DND-41 (cell line): ENCODE measurements around the gene CEP57L1.
"Not testable (repeated sequence)": the region's sequence is repeated elsewhere in the genome, so short reads cannot be mapped to it uniquely, and the experiment has no call there.

Experiments
- ATAC-seq: fragments of 200-7000 bp; cut with Tn5 transposase; 3 replicates; pipeline ENCODE4 v1.9.1; 2021; ENCODE audit warnings: low read depth; ENCODE audit not compliant: insufficient read depth
- DNase-seq: peaks from one replicate; pipeline ENCODE4 v3.0.0-alpha.2; 2020
- H2AFZ ChIP-seq: 2 replicates; pipeline ENCODE4 v1.6.0; 2012; ENCODE audit warnings: low read depth, low read length
- H3K27ac ChIP-seq: 2 replicates; pipeline ENCODE4 v1.5.1; 2012; ENCODE audit warnings: low read length, inconsistent platforms
- H3K27me3 ChIP-seq: fragments of 200-600 bp; sonication (generic); 2 replicates; pipeline ENCODE4 v1.6.0; 2012; ENCODE audit warnings: low read length, mild to moderate bottlenecking, inconsistent platforms; ENCODE audit not compliant: insufficient read depth, poor library complexity
- H3K36me3 ChIP-seq: 2 replicates; pipeline ENCODE4 v1.5.1; 2012; ENCODE audit warnings: low read length, inconsistent platforms; ENCODE audit not compliant: insufficient read depth
- H3K4me1 ChIP-seq: 2 replicates; pipeline ENCODE4 v1.5.1; 2012; ENCODE audit warnings: mild to moderate bottlenecking, low read length; ENCODE audit not compliant: insufficient read depth
- H3K4me2 ChIP-seq: 2 replicates; pipeline ENCODE4 v1.6.0; 2012; ENCODE audit warnings: mild to moderate bottlenecking, moderate library complexity, low read length, inconsistent platforms; ENCODE audit not compliant: insufficient read depth
- H3K4me3 ChIP-seq, 2 experiments: fragments of 200-600 bp in 1 of 2; shearing (Covaris generic) in 1 of 2; 2 replicates each; pipeline ENCODE4 v1.5.1; 2012 to 2016; ENCODE audit warnings: inconsistent platforms in 2 of 2, low read length in 2 of 2, mild to moderate bottlenecking in 2 of 2, low read depth in 1 of 2, moderate library complexity in 1 of 2
- H3K79me2 ChIP-seq: 2 replicates; pipeline ENCODE4 v1.6.0; 2012; ENCODE audit warnings: low read length, inconsistent platforms; ENCODE audit not compliant: insufficient read depth
- H3K9ac ChIP-seq: 2 replicates; pipeline ENCODE4 v1.6.0; 2012; ENCODE audit warnings: low read depth, mild to moderate bottlenecking, inconsistent platforms, low read length, moderate library complexity
- H3K9me3 ChIP-seq: 2 replicates; pipeline ENCODE4 v1.5.1; 2012; ENCODE audit warnings: low read length, moderate library complexity, mild to moderate bottlenecking, inconsistent platforms; ENCODE audit not compliant: insufficient read depth, severe bottlenecking
- H4K20me1 ChIP-seq: 2 replicates; pipeline ENCODE4 v1.6.0; 2012; ENCODE audit warnings: low read length; ENCODE audit not compliant: insufficient read depth
- CTCF ChIP-seq: IDR thresholded peaks from 2 replicates; pipeline ENCODE4 v1.5.1; 2012; ENCODE audit warnings: borderline replicate concordance, low read length, moderate library complexity, mild to moderate bottlenecking; ENCODE audit not compliant: poor library complexity, severe bottlenecking; ENCODE audit errors: extremely low read depth
- EZH2 ChIP-seq: IDR thresholded peaks from 3 replicates; pipeline ENCODE4 v1.6.1; 2012; ENCODE audit warnings: borderline replicate concordance, low read depth, mild to moderate bottlenecking, moderate library complexity, low read length, inconsistent platforms; ENCODE audit not compliant: severe bottlenecking

Gene CEP57L1

GRCh38 chr6:109081026-109081425 lies 14.3 kb upstream of the CEP57L1 start:
- H3K36me3 ChIP-seq: no peaks in the 10 kb centered on the region
- no peak overlapping the region for H3K4me2 ChIP-seq
- DNase-seq (no peak), ATAC-seq (no peak)
- no peak overlapping the region for H3K27ac ChIP-seq
- H2AFZ ChIP-seq: no peak overlapping the region
- no peaks in the 10 kb centered on the region for H3K79me2 ChIP-seq
- no peaks in the 10 kb centered on the region for H4K20me1 ChIP-seq
- no peaks in the 10 kb centered on the region; the same call in 1 of the 2 replicates for H3K4me1 ChIP-seq
- H3K9ac ChIP-seq: no peak overlapping the region
- no peaks in the 10 kb centered on the region for H3K9me3 ChIP-seq
- no peaks in the 10 kb centered on the region for H3K27me3 ChIP-seq
- no peak overlapping the region for H3K4me3 ChIP-seq
- no peak for TF ChIP-seq EZH2
- no peak for TF ChIP-seq CTCF

GRCh38 chr6:109081516-109082187 lies 13.7 kb upstream of the CEP57L1 start:
- no peaks in the 10 kb centered on the region for H4K20me1 ChIP-seq
- no peaks in the 10 kb centered on the region; the same call in 1 of the 2 replicates for H3K4me1 ChIP-seq
- no peaks in the 10 kb centered on the region for H3K79me2 ChIP-seq
- no peak overlapping the region for H3K9ac ChIP-seq
- H3K4me2 ChIP-seq: no peak overlapping the region
- no peaks in the 10 kb centered on the region for H3K9me3 ChIP-seq
- H3K36me3 ChIP-seq: no peaks in the 10 kb centered on the region
- DNase-seq (no peak), ATAC-seq (no peak)
- H3K27me3 ChIP-seq: no peaks in the 10 kb centered on the region
- no peak overlapping the region for H2AFZ ChIP-seq
- no peak overlapping the region for H3K4me3 ChIP-seq
- H3K27ac ChIP-seq: no peak overlapping the region
- TF ChIP-seq CTCF (no peak), EZH2 (no peak)

- H4K20me1 ChIP-seq: no peaks in the 10 kb centered on the region
- H3K4me3 ChIP-seq: no peak overlapping the region
- DNase-seq: no peak
- no peak overlapping the region for H3K9ac ChIP-seq
- no peak overlapping the region for H3K4me2 ChIP-seq
- H2AFZ ChIP-seq: no peak overlapping the region
- no peaks in the 10 kb centered on the region for H3K9me3 ChIP-seq
- no peaks in the 10 kb centered on the region for H3K27me3 ChIP-seq
- peak; percentile 35; the same call in 1 of the 3 replicates for ATAC-seq
- H3K27ac ChIP-seq: no peak overlapping the region
- H3K36me3 ChIP-seq: no peaks in the 10 kb centered on the region
- TF ChIP-seq CTCF (no peak), EZH2 (no peak)
- no peaks in the 10 kb centered on the region for H3K4me1 ChIP-seq
- H3K79me2 ChIP-seq: no peaks in the 10 kb centered on the region
Measured at GRCh38 chr6:109082188-109082577, 13.1 kb upstream of the CEP57L1 start.

- no peak overlapping the region for H3K9ac ChIP-seq
- TF ChIP-seq EZH2 (no peak), CTCF (no peak)
- H4K20me1 ChIP-seq: no peaks in the 10 kb centered on the region
- DNase-seq (no peak), ATAC-seq (no peak)
- H3K4me2 ChIP-seq: no peak overlapping the region
- H3K27me3 ChIP-seq: no peaks in the 10 kb centered on the region
- H3K36me3 ChIP-seq: no peaks in the 10 kb centered on the region
- no peak overlapping the region for H3K27ac ChIP-seq
- no peaks in the 10 kb centered on the region for H3K9me3 ChIP-seq
- no peak overlapping the region for H2AFZ ChIP-seq
- H3K4me1 ChIP-seq: no peaks in the 10 kb centered on the region
- H3K4me3 ChIP-seq: no peak overlapping the region
- no peaks in the 10 kb centered on the region for H3K79me2 ChIP-seq
Measured at GRCh38 chr6:109083657-109084056, 11.7 kb upstream of the CEP57L1 start.

DNA sequence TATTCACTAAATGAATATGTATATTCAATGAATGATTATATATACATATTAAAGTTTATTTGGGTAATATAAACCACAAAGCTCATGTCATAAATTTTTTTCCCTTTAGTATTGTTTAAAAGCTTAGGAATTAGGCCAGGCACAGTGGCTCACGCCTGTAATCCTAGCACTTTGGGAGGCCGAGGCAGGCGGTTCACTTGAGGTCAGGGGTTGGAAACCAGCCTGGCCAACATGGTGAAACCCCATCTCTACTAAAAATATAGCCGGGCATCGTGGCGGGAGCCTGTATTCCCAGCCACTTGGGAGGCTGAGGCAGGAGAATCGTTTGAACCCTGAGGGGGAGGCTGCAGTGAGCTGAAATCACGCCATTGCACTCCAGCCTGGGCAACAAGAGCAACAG lies 11.2 kb upstream of the CEP57L1 start:
- DNase-seq, H3K4me1 ChIP-seq, H3K9me3 ChIP-seq, H3K27me3 ChIP-seq, H3K27ac ChIP-seq, ATAC-seq, H3K79me2 ChIP-seq, H3K4me3 ChIP-seq, H3K4me2 ChIP-seq, H4K20me1 ChIP-seq, H3K9ac ChIP-seq, H3K36me3 ChIP-seq, H2AFZ ChIP-seq: not testable (repeated sequence)
